GM12801 (cell line): ENCODE results near the gene PLXNB1.

Experiments
- CTCF ChIP-seq: IDR thresholded peaks from one replicate; pipeline ENCODE4 v1.5.1; 2011; ENCODE audit warnings: control low read depth; ENCODE audit not compliant: insufficient read length; ENCODE audit errors: extremely low read depth

PLXNB1 gene

GRCh38 chr3:48399387-48400172 lies 30.3 kb downstream of the PLXNB1 start:
- TF ChIP-seq CTCF = no peak

- TF ChIP-seq CTCF = no peak
Measured at GRCh38 chr3:48398701-48399386, 31.0 kb downstream of the PLXNB1 start.

- no peak for TF ChIP-seq CTCF
Measured at GRCh38 chr3:48397767-48398681, 31.9 kb downstream of the PLXNB1 start.

- no peak for TF ChIP-seq CTCF
Measured at GRCh38 chr3:48395714-48396113, 34.2 kb downstream of the PLXNB1 start.

GRCh38 chr3:48394391-48394790 lies 35.5 kb downstream of the PLXNB1 start:
- no peak for TF ChIP-seq CTCF

- TF ChIP-seq CTCF = no peak
Measured at GRCh38 chr3:48388966-48389365, 40.9 kb downstream of the PLXNB1 start.

GRCh38 chr3:48387634-48388033 lies 42.3 kb downstream of the PLXNB1 start:
- no peak for TF ChIP-seq CTCF
